ENCODE results near the gene SYNGR3.

The SYNGR3 gene

GRCh38 chr16:1997494-1998359 lies 8.0 kb downstream of the SYNGR3 start:
- DNase-seq = no peak

- DNase-seq = no peak
These were observed 8.6 kb downstream of the SYNGR3 start for GRCh38 chr16:1998360-1998835.

GRCh38 chr16:1998852-1999801 lies 9.4 kb downstream of the SYNGR3 start:
- no peak for DNase-seq

- no peak for DNase-seq
These were observed 10.2 kb downstream of the SYNGR3 start for GRCh38 chr16:1999866-2000514.

- DNase-seq = no peak
These were observed 11.3 kb downstream of the SYNGR3 start for GRCh38 chr16:2001035-2001434.

- DNase-seq = no peak
These were observed 11.9 kb downstream of the SYNGR3 start for GRCh38 chr16:2001456-2002355.

GRCh38 chr16:2002406-2003230 lies 12.8 kb downstream of the SYNGR3 start:
- DNase-seq = no peak

GRCh38 chr16:2003231-2003826 lies 13.6 kb downstream of the SYNGR3 start:
- no peak for DNase-seq

GRCh38 chr16:2003827-2004641 lies 14.3 kb downstream of the SYNGR3 start:
- DNase-seq = peak; percentile 84

GRCh38 chr16:2004795-2005517 lies 15.2 kb downstream of the SYNGR3 start:
- DNase-seq = no peak

GRCh38 chr16:2005646-2006045 lies 15.9 kb downstream of the SYNGR3 start:
- no peak for DNase-seq

- no peak for DNase-seq
These were observed 16.5 kb downstream of the SYNGR3 start for GRCh38 chr16:2006317-2006716.

GRCh38 chr16:2007081-2007836 lies 17.5 kb downstream of the SYNGR3 start:
- DNase-seq = no peak

GRCh38 chr16:2008009-2008526 lies 18.3 kb downstream of the SYNGR3 start:
- peak; percentile 80 for DNase-seq

- DNase-seq = peak; percentile 47
These were observed 18.9 kb downstream of the SYNGR3 start for GRCh38 chr16:2008631-2009163.

GRCh38 chr16:2009164-2009711 lies 19.5 kb downstream of the SYNGR3 start:
- DNase-seq = no peak

- peak; percentile 79 for DNase-seq
These were observed 20.2 kb downstream of the SYNGR3 start, which contains the start of gene ZNF598 for GRCh38 chr16:2009791-2010510. ZNF598 (minus strand) TSS chr16:2009821.

Data from MV-4-11 (cell line).